ENCODE measurements around the gene BABAM2.

Gene BABAM2

DNA sequence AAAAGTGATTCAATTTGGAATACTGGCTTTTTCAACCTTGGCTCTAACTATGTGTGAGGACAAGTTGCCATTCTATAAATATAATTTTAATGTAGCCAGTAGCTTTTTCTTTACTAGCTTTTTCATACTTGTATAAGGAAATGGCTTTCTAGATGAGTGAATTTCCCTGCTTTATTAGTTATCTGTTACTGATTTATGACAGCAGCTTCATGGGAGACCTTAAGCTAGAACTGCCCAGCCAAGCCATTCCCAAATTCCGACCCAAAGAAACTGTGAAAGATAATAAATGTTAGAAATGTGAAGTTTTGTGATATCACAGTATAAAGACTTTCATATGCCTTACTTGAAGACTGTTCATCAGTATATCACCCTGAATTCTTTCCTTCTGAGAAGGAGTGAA, 32.3 kb downstream of the BABAM2 start:
- no peak for DNase-seq (ENCODE audit: low read depth)
- TF ChIP-seq, protein P1, sequence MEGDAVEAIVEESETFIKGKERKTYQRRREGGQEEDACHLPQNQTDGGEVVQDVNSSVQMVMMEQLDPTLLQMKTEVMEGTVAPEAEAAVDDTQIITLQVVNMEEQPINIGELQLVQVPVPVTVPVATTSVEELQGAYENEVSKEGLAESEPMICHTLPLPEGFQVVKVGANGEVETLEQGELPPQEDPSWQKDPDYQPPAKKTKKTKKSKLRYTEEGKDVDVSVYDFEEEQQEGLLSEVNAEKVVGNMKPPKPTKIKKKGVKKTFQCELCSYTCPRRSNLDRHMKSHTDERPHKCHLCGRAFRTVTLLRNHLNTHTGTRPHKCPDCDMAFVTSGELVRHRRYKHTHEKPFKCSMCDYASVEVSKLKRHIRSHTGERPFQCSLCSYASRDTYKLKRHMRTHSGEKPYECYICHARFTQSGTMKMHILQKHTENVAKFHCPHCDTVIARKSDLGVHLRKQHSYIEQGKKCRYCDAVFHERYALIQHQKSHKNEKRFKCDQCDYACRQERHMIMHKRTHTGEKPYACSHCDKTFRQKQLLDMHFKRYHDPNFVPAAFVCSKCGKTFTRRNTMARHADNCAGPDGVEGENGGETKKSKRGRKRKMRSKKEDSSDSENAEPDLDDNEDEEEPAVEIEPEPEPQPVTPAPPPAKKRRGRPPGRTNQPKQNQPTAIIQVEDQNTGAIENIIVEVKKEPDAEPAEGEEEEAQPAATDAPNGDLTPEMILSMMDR (IDR thresholded peaks at IDR 0.05; ENCODE audit: low read depth, low read length, missing control alignments) = no peak
- no peak overlapping the region for H3K4me3 ChIP-seq (ENCODE audit: low read depth, low read length)

DNA sequence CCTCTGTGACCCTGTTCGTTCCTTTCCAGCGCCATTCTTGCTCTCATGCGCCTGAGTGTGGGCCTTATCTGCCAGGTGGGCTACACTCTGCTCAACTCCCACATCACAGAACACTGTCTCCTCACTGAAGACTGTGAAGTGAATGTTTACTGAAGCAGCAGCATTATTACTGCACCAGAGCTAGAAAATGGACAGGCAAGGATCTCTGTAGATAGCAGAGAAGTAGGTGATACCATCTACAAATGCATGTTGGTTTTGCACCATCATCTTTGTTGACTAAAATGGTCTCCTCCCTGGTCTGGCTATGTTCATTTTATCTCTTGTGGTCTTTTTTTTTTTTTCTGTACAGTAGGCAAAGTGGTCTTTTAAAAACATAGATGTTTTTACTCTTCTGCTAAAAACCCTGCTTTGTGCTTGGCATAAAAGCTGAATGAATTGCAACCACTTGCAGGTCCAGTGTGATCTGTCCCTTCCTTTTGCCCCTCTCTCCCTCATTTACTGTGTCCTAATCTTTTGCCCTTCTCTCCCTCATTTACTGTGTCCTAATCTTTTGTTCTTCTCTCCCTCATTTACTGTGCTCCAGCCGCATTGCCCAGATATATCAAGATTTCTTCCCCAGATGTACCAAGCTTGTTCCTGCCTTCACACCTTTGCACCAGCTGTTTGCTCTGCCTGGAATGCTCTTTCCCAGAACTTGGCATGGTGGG, 35.4 kb downstream of the BABAM2 start:
- no peak overlapping the region for H3K4me3 ChIP-seq (ENCODE audit: low read depth, low read length)
- DNase-seq (ENCODE audit: low read depth) = no peak
- TF ChIP-seq, protein P1 (IDR thresholded peaks at IDR 0.05; ENCODE audit: low read depth, low read length, missing control alignments) = no peak

DNA sequence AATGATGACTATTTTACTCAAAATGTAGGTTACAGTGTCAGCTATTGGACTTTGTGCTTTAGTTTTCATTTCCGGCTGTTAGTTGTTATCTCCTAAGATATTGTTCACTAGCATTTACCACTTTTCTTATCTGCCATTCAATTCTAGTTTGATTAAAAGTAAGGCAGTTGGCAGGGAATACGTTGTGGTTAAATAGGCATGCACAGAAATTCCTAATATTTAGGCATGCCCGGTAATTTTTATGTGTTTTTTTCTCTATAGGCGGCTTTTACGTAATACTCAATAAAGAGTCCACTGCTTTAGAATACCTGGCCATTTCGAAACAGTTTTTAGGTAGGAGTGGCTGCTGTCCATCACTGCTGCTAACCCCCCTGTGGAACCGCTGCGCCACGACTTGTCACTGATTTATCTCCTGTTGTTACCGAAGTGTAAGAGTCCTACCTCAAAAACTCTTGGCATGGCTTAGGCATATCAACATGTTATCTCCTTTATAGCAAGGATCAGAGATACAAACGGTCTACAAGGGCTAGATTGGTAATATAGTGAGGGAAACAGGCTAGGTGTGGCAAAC, 39.5 kb downstream of the BABAM2 start:
- no peak for DNase-seq (ENCODE audit: low read depth)
- no peak overlapping the region for H3K4me3 ChIP-seq (ENCODE audit: low read depth, low read length)
- TF ChIP-seq, protein P1 (IDR thresholded peaks at IDR 0.05; ENCODE audit: low read depth, low read length, missing control alignments) = no peak

DNA sequence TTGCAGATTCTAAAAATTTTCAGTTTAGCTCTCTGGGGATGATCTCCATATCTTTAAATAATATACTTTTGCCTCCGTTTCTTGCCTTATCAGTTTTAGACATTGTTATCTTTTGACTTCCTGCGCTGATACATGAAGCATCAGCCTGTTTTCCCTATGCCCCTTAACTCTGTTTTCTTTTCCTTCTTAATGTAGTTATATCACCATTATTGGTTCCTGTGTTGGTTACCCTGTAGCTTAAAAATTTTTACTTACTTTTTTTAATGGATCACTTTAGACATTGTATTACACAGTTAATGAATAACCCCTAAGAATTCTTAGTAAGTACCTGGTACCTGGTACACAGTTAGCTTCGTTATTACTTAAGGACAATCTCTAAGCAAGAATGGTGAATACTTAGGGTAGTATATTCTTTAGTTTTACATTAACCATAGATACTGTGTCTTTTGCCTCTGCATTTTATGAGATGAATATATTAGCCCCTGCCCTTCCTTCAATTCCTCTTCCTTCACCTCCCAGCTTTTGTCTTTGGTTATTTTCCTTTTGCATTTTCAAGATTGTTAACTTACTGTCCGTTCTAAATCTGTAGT, 40.9 kb downstream of the BABAM2 start:
- H3K4me3 ChIP-seq (ENCODE audit: low read depth, low read length) = no peak overlapping the region
- DNase-seq (ENCODE audit: low read depth) = no peak
- TF ChIP-seq, protein P1 (IDR thresholded peaks at IDR 0.05; ENCODE audit: low read depth, low read length, missing control alignments) = no peak

DNA sequence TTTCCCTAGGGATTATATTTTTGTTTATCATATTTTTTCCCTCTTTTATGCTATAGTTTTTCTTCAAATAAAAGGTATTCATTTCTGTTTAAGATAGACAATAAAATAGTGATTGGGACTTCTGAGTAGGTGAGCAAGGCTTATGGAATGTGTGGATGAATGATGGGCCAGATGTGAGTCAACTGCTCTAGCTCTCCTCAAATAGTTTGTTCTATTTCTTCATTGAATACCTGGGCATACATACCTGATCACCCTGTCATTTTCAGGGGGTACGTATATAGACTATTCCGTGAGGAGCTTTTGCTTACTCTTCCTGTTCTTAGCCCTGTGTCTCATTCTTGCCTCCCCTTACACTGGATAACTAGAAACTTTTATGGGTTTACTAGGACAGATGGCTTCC, 41.9 kb downstream of the BABAM2 start:
- DNase-seq (ENCODE audit: low read depth) = no peak
- H3K4me3 ChIP-seq (ENCODE audit: low read depth, low read length) = no peak overlapping the region
- TF ChIP-seq, protein P1 (IDR thresholded peaks at IDR 0.05; ENCODE audit: low read depth, low read length, missing control alignments) = no peak

DNA sequence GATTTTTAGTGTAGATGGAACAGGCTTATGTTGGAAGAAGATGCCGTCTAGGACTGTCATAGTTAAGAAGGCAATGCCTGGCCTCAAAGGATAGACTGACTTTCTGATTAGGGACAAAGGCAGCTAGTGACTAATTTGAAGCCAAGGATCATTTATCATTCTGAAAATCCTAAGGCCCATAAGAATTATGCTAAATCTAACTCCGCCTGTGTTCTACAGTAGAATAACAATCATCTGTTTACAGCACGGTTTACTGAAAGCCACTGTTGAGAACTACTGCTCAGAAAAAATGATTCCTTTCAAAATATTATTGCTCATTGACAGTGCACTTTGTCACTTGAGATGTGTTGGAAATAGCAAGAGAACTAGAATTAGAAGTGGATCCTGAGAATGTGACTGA, 44.5 kb downstream of the BABAM2 start:
- H3K4me3 ChIP-seq (ENCODE audit: low read depth, low read length) = no peak overlapping the region
- no peak for DNase-seq (ENCODE audit: low read depth)
- TF ChIP-seq, protein P1 (IDR thresholded peaks at IDR 0.05; ENCODE audit: low read depth, low read length, missing control alignments) = no peak
